ENCODE measurements around the gene OS9.
"Not testable (repeated sequence)": the region's sequence is repeated elsewhere in the genome, so short reads cannot be mapped to it uniquely, and the experiment has no call there.

Gene OS9

GRCh38 chr12:57693659-57694458 is at the start of gene OS9:
TSS of gene OS9 (plus strand) at chr12:57694132. CDS start at chr12:57694162, 30 bp downstream.
- DNase-seq: peak; percentile 99

DNA sequence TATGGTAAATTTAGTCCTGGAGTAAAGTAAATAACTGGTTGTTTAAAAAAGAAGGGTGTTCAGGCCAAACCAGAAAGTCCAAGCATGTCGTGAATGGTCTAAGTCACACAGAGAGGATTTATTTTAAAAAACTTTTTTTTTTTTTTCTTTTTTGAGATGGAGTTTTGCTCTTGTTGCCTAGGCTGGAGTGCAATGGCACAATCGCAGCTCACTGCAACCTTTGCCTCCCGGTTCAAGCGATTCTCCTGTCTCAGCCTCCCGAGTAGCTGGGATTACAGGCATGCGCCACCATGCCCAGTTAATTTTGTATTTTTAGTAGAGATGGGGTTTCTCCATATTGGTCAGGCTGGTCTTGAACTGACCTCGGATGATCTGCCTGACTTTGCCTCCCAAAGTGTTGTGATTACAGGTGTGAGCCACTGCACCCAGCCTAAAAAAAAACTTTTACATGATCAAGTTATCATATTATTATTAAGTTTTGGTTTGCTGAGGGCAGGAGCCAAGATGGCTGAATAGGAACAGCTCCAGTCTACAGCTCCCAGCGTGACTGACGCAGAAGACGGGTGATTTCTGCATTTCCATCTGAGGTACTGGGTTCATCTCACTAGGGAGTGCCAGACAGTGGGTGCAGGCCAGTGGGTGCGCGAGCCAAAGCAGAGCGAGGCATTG is 47.8 kb upstream of the OS9 start:
- not testable (repeated sequence) for DNase-seq

DNA sequence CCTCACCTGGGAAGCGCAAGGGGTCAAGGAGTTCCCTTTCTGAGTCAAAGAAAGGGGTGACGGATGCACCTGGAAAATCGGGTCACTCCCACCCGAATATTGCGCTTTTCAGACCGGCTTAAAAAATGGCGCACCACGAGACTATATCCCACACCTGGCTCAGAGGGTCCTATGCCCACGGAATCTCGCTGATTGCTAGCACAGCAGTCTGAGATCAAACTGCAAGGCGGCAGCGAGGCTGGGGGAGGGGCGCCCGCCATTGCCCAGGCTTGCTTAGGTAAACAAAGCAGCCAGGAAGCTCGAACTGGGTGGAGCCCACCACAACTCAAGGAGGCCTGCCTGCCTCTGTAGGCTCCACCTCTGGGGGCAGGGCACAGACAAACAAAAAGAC is 47.3 kb upstream of the OS9 start:
- DNase-seq: not testable (repeated sequence)

GRCh38 chr12:57654042-57654441 is 39.9 kb upstream of the OS9 start:
- DNase-seq: no peak

GRCh38 chr12:57655541-57656240 is 38.2 kb upstream of the OS9 start:
- no peak for DNase-seq

DNA sequence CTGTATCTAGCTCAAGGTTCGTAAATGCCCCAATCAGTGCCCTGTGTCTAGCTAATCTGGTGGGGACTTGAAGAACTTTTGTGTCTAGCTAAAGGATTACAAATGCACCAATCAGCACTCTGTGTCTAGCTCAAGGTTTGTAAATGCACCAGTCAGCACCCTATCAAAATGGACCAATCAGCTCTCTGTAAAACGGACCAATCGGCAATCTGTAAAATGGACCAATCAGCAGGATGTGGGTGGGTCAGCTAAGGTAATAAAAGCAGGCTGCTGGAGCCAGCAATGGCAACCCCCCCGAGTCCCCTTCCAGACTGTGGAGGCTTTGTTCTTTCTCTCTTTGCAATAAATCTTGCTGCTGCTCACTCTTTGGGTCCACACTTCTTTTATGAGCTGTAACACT is 37.5 kb upstream of the OS9 start:
- DNase-seq: not testable (repeated sequence)

- DNase-seq: no peak
These were observed 36.2 kb upstream of the OS9 start for GRCh38 chr12:57657744-57658143.

GRCh38 chr12:57658890-57659289 is 35.0 kb upstream of the OS9 start:
- no peak for DNase-seq

DNA sequence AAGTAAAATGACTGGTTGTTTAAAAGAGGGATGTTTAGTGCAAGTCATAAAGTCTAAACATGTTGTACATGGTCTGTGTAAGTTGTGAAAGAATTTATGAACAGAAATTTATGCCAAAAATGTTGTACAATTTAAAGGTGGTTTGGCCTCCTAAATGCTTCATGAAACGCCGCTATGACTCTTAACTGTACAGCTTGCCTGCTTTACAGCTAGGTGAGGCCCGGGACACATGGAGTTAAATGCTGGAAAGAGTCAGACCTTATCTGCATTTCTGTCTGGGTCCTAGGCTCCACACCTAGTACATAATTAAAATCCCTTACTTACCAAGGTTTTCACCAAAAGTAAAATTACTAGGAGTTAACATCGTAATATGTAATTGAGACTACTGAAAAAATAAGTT is 32.6 kb upstream of the OS9 start:
- no peak for DNase-seq

DNA sequence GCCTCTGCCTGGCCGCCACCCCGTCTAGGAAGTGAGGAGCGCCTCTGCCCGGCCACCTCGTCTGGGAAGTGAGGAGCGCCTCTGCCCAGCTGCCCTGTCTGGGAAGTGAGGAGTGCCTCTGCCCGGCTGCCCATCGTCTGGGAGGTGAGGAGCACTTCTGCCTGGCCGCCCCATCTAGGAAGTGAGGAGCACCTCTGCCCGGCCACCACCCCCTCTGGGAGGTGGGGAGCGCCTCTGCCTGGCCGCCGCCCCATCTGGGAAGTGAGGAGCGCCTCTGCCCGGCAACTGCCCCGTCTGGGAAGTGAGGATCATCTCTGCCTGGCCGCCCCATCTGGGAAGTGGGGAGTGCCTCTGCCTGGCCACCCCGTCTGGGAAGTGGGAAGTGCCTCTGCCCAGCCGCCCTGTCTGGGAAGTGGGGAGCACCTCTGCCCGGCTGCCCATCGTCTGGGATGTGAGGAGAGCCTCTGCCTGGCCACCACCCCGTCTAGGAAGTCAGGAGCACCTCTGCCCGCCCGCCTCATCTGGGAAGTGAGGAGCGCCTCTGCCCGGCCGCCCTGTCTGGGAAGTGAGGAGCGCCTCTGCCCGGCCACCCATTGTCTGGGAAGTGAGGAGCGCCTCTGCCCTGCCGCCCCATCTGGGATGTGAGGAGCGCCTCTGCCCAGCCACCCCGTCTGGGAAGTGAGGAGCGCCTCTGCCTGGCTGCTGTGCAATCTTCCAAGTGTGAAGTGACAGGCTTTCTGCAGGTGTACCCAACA is 28.7 kb upstream of the OS9 start:
- not testable (repeated sequence) for DNase-seq

DNA sequence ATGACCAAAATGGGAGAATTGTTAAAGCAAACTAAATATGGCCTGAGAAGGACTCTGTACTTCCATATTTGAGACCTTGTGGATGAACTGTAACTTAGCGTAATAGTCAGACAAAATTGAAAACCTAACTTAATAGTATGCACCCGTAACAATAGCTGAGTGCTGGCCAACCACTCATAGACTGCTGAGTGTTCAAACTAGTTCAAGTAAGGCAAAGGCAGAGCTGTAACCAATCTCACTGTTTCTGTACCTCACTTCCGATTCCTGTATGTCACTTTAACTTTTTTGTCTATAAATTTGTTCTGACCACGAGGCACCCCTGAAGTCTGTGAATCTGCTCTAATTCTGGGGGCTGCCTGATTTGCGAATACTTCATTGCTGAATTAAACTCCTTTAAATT is 27.0 kb upstream of the OS9 start:
- DNase-seq: no peak

DNA sequence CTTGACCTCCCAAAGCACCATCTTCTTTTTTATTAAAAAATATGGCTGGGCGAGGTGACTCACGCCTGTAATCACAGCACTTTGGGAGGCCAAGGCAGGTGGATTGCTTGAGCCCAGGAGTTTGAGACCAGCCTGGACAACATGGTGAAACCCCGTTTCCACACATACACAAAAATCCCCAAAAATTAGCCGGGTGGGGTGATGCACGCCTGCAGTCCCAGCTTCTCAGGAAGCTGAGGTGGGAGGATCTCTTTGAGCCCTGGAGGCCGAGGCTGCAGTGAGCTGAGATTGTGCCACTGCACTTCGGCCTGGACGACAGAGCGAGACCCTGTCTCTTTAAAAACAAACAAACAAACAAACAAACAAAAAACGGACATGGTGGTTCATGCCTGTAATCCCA is 24.2 kb upstream of the OS9 start:
- not testable (repeated sequence) for DNase-seq

- DNase-seq: not testable (repeated sequence)
These were observed 22.1 kb upstream of the OS9 start for GRCh38 chr12:57671811-57672210.

GRCh38 chr12:57672801-57673200 is 21.1 kb upstream of the OS9 start:
- no peak for DNase-seq

DNA sequence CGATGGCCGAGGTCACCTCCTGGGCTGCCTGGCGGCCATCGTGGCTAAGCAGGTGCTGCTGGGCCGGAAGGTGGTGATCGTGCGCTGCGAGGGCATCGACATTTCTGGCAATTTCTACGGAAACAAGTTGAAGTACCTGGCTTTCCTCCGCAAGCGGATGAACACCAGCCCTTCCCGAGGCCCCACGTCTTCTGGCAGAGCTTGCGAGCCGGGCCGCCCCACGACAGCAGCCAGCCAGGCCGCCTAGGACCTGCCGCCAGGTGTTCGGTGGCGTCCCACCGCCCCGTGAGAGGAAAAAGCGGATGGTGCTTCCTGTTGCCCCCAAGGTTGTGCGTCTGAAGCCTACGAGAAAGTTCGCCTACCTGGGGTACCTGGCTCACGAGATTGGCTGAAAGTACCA is 19.2 kb upstream of the OS9 start:
- no peak for DNase-seq

DNA sequence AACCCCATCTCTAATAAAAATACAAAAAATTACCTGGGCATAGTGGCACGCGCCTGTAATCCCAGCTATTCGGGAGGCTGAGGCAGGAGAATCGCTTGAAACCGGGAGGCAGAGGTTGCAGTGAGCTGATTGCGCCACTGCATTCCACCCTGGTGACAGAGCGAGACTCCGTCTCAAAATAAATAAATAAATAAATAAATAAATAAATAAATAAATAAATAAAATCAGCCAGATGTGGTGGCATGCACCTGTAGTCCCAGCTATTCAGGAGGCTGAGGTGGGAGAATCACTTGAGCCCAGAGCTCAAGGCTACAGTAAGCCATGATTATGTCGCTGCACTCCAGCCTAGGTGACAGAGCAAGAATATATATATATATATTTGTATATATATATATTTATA is 16.0 kb upstream of the OS9 start:
- DNase-seq: not testable (repeated sequence)

GRCh38 chr12:57679697-57680096 is 14.2 kb upstream of the OS9 start:
- no peak for DNase-seq

DNA sequence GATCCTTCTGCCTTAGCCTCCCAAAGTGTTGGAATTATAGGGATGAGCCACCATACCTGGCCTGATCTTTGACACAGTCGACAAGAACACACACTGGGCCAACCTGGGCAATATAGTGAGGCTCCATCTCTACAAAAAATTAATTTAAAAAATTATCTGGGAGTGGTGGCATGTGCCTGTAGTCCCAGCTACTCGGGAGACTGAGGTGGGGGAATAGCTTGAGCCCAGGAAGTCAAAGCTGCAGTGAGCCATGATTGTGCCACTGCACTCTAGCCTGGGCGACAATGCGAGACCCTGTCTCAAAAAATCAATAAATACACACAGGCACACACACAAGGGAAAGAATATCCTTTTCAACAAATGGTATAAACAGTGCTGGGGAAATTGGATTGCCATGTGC is 6.1 kb upstream of the OS9 start:
- DNase-seq: no peak

- DNase-seq: no peak
These were observed 5.0 kb upstream of the OS9 start for GRCh38 chr12:57688931-57689330.

DNA sequence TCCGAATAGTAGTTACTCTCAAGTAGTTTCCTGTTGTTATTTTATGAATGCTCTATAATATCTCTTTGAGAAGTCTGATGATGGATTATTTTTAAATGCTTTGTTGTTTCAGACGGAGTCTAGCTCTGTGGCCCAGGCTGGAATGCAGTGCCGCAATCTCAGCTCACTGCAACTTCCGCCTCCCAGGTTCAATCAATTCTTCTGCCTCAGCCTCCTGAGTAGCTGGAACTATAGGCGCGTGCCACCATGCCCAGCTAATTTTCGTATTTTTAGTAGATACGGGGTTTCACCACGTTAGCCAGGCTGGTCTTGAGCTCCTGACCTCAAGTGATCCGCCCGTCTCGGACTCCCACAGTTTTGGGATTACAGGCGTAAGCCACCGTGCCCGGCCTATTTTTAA is 1.4 kb upstream of the OS9 start:
- DNase-seq: no peak

DNA sequence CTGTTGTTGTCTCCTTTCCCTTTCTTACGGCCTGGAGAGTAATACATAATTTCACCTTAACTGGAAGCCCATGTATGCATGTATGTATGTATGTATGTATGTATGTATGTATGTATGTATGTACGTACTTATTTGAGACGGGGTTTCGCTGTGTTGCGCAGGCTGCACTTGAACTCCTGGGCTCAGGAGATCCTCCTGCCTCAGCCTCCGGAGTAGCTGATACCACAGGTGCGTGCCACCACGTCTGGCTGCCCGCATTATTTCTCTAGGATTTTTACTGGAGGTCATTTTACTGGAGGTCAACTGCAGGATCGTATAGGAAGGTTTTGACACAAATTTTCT is 644 bp upstream of the OS9 start:
- no peak for DNase-seq

- DNase-seq: no peak
These were observed 607 bp downstream of the OS9 start for GRCh38 chr12:57694459-57695019.
